B cell (primary cell): Measurements from ENCODE around the gene IGFL4. TPM values are rescaled to one million over a fixed set of nuclear protein-coding genes. Genes with fewer than 3 reads are reported as not detected.

ENCODE experiments used
- ATAC-seq: fragments of 200-7000 bp; cut with Tn5 transposase; one replicate; pipeline ENCODE4 v1.10.0; 2021; ENCODE audit warnings: low read depth, mild to moderate bottlenecking, moderate number of reproducible peaks, moderate library complexity
- CTCF ChIA-PET: fragments of 350-600 bp; sonication (Branson Sonifier 250); formaldehyde crosslinking; loops from one replicate; lab custom pipeline; 2021; ENCODE audit warnings: antibody characterized with exemption, inconsistent platforms; lab: Charles Lee
- POLR2A ChIA-PET: fragments of 350-600 bp; sonication (Branson Sonifier 250); formaldehyde crosslinking; loops from one replicate; lab custom pipeline; 2021; ENCODE audit warnings: antibody characterized with exemption; lab: Charles Lee
- DNase-seq: peaks from one replicate; pipeline ENCODE4 v3.0.0; 2013
- H2AFZ ChIP-seq: 2 replicates; pipeline ENCODE4 v1.6.1; 2012; ENCODE audit warnings: mild to moderate bottlenecking, low read depth, low read length; ENCODE audit not compliant: insufficient read depth, poor library complexity, severe bottlenecking
- H3K27ac ChIP-seq, 2 donors: 1 replicate in 1 of 2; 2 replicates in 1 of 2; pipeline ENCODE4 v1.5.1; 2012 to 2013; ENCODE audit warnings: low read length in 2 of 2, mild to moderate bottlenecking in 2 of 2, moderate library complexity in 1 of 2
- H3K27me3 ChIP-seq, 4 experiments: fragments of 200-600 bp in 1 of 4; sonication (generic) in 1 of 4; replicated peaks in 1 of 4; 1 replicate in 2 of 4; 2 replicates in 2 of 4; pipeline versions ENCODE4 v1.6.1 to v1.7.0; 2013 to 2016; ENCODE audit warnings: low read length in 3 of 4, mild to moderate bottlenecking in 2 of 4, mixed read lengths in 1 of 4, moderate library complexity in 1 of 4; ENCODE audit not compliant: insufficient read depth in 4 of 4, control insufficient read depth in 3 of 4; ENCODE audit errors: control extremely low read depth in 1 of 4
- H3K36me3 ChIP-seq, 2 experiments: replicated peaks in 1 of 2; 1 replicate in 1 of 2; 2 replicates in 1 of 2; pipeline versions ENCODE4 v1.6.1 to v1.7.1; 2013; ENCODE audit warnings: low read length in 1 of 2; ENCODE audit not compliant: insufficient read depth in 2 of 2, control insufficient read depth in 1 of 2; ENCODE audit errors: control extremely low read depth in 1 of 2, extremely low read depth in 1 of 2
- H3K4me1 ChIP-seq, 2 donors: fragments of 200-600 bp in 1 of 2; sonication (generic) in 1 of 2; 1 replicate in 1 of 2; 2 replicates in 1 of 2; pipeline versions ENCODE4 v1.5.1 to v1.6.1; 2013 to 2017; ENCODE audit warnings: low read length in 2 of 2; ENCODE audit not compliant: control insufficient read depth in 2 of 2, insufficient read depth in 2 of 2
- H3K4me2 ChIP-seq: replicated peaks from 2 replicates; pipeline ENCODE3; 2012; ENCODE audit warnings: mild to moderate bottlenecking, low read depth, low read length; ENCODE audit not compliant: poor library complexity, severe bottlenecking
- H3K4me3 ChIP-seq, 5 experiments: fragments of 200-600 bp in 1 of 5; sonication (generic) in 1 of 5; 1 replicate in 3 of 5; 2 replicates in 2 of 5; pipeline versions ENCODE4 v1.5.1 to v1.7.0; 2011 to 2016; ENCODE audit warnings: low read length in 4 of 5, mild to moderate bottlenecking in 4 of 5, low read depth in 2 of 5, control low read depth in 1 of 5, moderate library complexity in 1 of 5; ENCODE audit not compliant: insufficient read depth in 1 of 5; ENCODE audit errors: control extremely low read depth in 1 of 5, extremely low read depth in 1 of 5
- H3K79me2 ChIP-seq: fragments of 200-600 bp; sonication (generic); one replicate; pipeline ENCODE4 v1.6.0; 2016; ENCODE audit warnings: low read length; ENCODE audit not compliant: control insufficient read depth, insufficient read depth
- H3K9ac ChIP-seq: fragments of 200-600 bp; sonication (generic); 2 replicates; pipeline ENCODE4 v1.6.1; 2017; ENCODE audit warnings: mild to moderate bottlenecking, low read length, moderate library complexity
- H3K9me3 ChIP-seq, 3 donors: one replicate each; pipeline versions ENCODE4 v1.6.1 to v1.7.1; 2013; ENCODE audit warnings: low read length in 2 of 3; ENCODE audit not compliant: control insufficient read depth in 2 of 3, insufficient read depth in 1 of 3; ENCODE audit errors: control extremely low read depth in 1 of 3
- H4K20me1 ChIP-seq: 2 replicates; pipeline ENCODE4 v1.6.0; 2012; ENCODE audit warnings: mild to moderate bottlenecking, low read length; ENCODE audit not compliant: insufficient read depth, control insufficient read depth, poor library complexity, severe bottlenecking
- H3K27ac Mint-ChIP-seq: one replicate; pipeline ENCODE4 v1.8.0; 2021; ENCODE audit warnings: mixed read lengths
- H3K27me3 Mint-ChIP-seq: one replicate; pipeline ENCODE4 v1.8.0; 2021; ENCODE audit warnings: mixed read lengths
- H3K4me1 Mint-ChIP-seq: one replicate; pipeline ENCODE4 v1.8.0; 2021; ENCODE audit warnings: mixed read lengths
- H3K4me3 Mint-ChIP-seq: one replicate; pipeline ENCODE4 v1.8.0; 2021; ENCODE audit warnings: mixed read lengths
- H3K9me3 Mint-ChIP-seq: one replicate; pipeline ENCODE4 v1.8.0; 2022; ENCODE audit warnings: mixed read lengths; ENCODE audit not compliant: insufficient read depth
- CTCF ChIP-seq: fragments of 200-600 bp; IDR thresholded peaks from one replicate; pipeline ENCODE4 v1.8.0; 2022; ENCODE audit warnings: antibody characterized with exemption, mild to moderate bottlenecking
- EZH2 ChIP-seq: IDR thresholded peaks from 2 replicates; pipeline ENCODE4 v1.6.1; 2012; ENCODE audit warnings: borderline replicate concordance, low read depth, mild to moderate bottlenecking, moderate library complexity, low read length; ENCODE audit not compliant: insufficient read depth, poor library complexity, severe bottlenecking
- WGBS: methylation state at CpG from one replicate; pipeline ENCODE4 v1.1.5; 2013; ENCODE audit warnings: missing lambda C conversion rate; ENCODE audit not compliant: insufficient coverage; 5-methylcytosine and 5-hydroxymethylcytosine counted together
- intact Hi-C: fragments of 100-400 bp; cut with micrococcal nuclease; formaldehyde crosslinking; loops from one replicate; pipeline ENCODE4 v1.10.0; 2022
- polyA plus RNA-seq: library from polyadenylated mRNA; depleted of rRNA; stranded (reverse); fragments of >200 nt; gene quantifications from 2 replicates; pipeline ENCODE4 v1.2.3, GENCODE V29; 2012
- total RNA-seq, 2 donors: library from RNA; stranded (reverse); fragments of 120-200 nt in 1 of 2; gene quantifications; 1 replicate in 1 of 2; 2 replicates in 1 of 2; pipeline versions ENCODE4 v1.2.3 to v1.2.4, GENCODE V29; 2013 to 2022

IGFL4 gene
- total and polyA plus RNA-seq, 2 donors (not counting 1 experiment from before 2014, with no cell fraction given), result not detected

- Histone ChIP-seq H4K20me1 (no peaks in the 10 kb centered on the region), H2AFZ (no peak overlapping the region), H3K4me2 (no peak overlapping the region), H3K4me1 (no peaks in the 10 kb centered on the region), H3K27ac (no peak overlapping the region), H3K4me3 (no peak overlapping the region), H3K27me3 (peaks cover 0 to 14% (median 9%) of the 10 kb centered on the region in 4 experiments), H3K9me3 (no peaks in the 10 kb centered on the region), H3K36me3 (no peaks in the 10 kb centered on the region), H3K79me2 (no peaks in the 10 kb centered on the region), H3K9ac (no peak overlapping the region)
- no CpG with 5 or more reads among the region's 5 CpGs for WGBS
- Mint-ChIP-seq H3K4me3 (no peak overlapping the region), H3K9me3 (no peaks in the 10 kb centered on the region), H3K27ac (no peak overlapping the region), H3K4me1 (no peaks in the 10 kb centered on the region), H3K27me3 (peaks cover 66% of the 10 kb centered on the region)
- ATAC-seq, result no peak
- POLR2A ChIA-PET, result no interaction called here
- intact Hi-C loops, result no loop called here
- CTCF ChIA-PET, result interaction anchor here (0.8 to 0.9 kb wide), 2 partner anchors 13 to 150 kb away, joined by 3 to 7 read pairs; no protein-coding TSS in a partner anchor
- no peak for DNase-seq
- no peak for TF ChIP-seq EZH2
- no peak for TF ChIP-seq CTCF
Observed at GRCh38 chr19:46042252-46042883, 1.6 kb upstream of the IGFL4 start.

- no peak overlapping the region for H3K27ac Mint-ChIP-seq
- Histone ChIP-seq H3K79me2 (no peaks in the 10 kb centered on the region), H3K9ac (no peak overlapping the region), H3K27me3 (peaks cover 0 to 14% (median 9%) of the 10 kb centered on the region in 4 experiments), H3K4me1 (no peaks in the 10 kb centered on the region), H2AFZ (no peak overlapping the region), H3K4me3 (no peak overlapping the region), H3K4me2 (no peak overlapping the region), H4K20me1 (no peaks in the 10 kb centered on the region), H3K9me3 (peaks cover 0 to 4% (median 0%) of the 10 kb centered on the region in 3 donors), H3K27ac (no peak overlapping the region), H3K36me3 (no peaks in the 10 kb centered on the region)
- ChIA-PET CTCF (interaction anchor here (1.5 kb wide), 1 partner anchor 11 kb away, joined by 8 read pairs; no protein-coding TSS in a partner anchor), POLR2A (no interaction called here)
- H3K27me3 Mint-ChIP-seq, result peaks cover 56% of the 10 kb centered on the region
- DNase-seq (no peak), ATAC-seq (no peak)
- H3K9me3 Mint-ChIP-seq, result no peaks in the 10 kb centered on the region
- no peak overlapping the region for H3K4me3 Mint-ChIP-seq
- no peaks in the 10 kb centered on the region for H3K4me1 Mint-ChIP-seq
- intact Hi-C loops, result no loop called here
- TF ChIP-seq CTCF (no peak), EZH2 (no peak)
- 93% methylated on average over 5 of the region's 6 CpGs for WGBS
Observed at GRCh38 chr19:46040125-46040524, 677 bp downstream of the IGFL4 start.
